Activated CD8-positive, alpha-beta memory T cell treated with anti-CD3 and anti-CD28 coated beads, Interleukin-2, amount 10 ng/mL, durations not matched to agents 7 days and 5 days (primary cell): ENCODE results near the gene TMEM158. TPM values are rescaled to one million over a fixed set of nuclear protein-coding genes. Genes with fewer than 3 reads are reported as not detected.
A peak's percentile ranks its signal among the peaks of the same experiment; 100 is the strongest.

Experiments used
- ATAC-seq: fragments of 150-1000 bp; cut with Tn5 transposase; one replicate; pipeline ENCODE4 v1.10.0; 2021; ENCODE audit warnings: moderate library complexity
- CTCF ChIA-PET: fragments of 350-600 bp; sonication (Branson Sonifier 250); formaldehyde crosslinking; loops from one replicate; lab custom pipeline; 2021; ENCODE audit warnings: antibody characterized with exemption; lab: Charles Lee
- DNase-seq: peaks from one replicate; pipeline ENCODE4 v3.0.0-alpha.2; 2020
- H3K27ac Mint-ChIP-seq: one replicate; pipeline ENCODE4 v1.8.0; 2021; ENCODE audit warnings: mild to moderate bottlenecking, mixed read lengths
- H3K27me3 Mint-ChIP-seq: one replicate; pipeline ENCODE4 v1.8.0; 2021; ENCODE audit warnings: mixed read lengths
- H3K36me3 Mint-ChIP-seq: one replicate; pipeline ENCODE4 v1.8.0; 2021; ENCODE audit warnings: mild to moderate bottlenecking, mixed read lengths
- H3K4me1 Mint-ChIP-seq: one replicate; pipeline ENCODE4 v1.8.0; 2021; ENCODE audit warnings: mixed read lengths
- H3K4me3 Mint-ChIP-seq: one replicate; pipeline ENCODE4 v1.8.0; 2021; ENCODE audit warnings: mild to moderate bottlenecking, moderate library complexity, mixed read lengths
- H3K9me3 Mint-ChIP-seq: one replicate; pipeline ENCODE4 v1.8.0; 2022; ENCODE audit warnings: low read depth, mixed read lengths
- total RNA-seq, 2 experiments: library from RNA; stranded (reverse); gene quantifications; one replicate each; pipeline ENCODE4 v1.2.3, GENCODE V29; 2021

The TMEM158 gene
- total RNA-seq: under 1 TPM; 0.15 to 0.35 TPM

GRCh38 chr3:45226206-45226915 lies at the start of gene TMEM158:
Gene TMEM158 (minus strand): TSS chr3:45226287. CDS start chr3:45226027, 260 bp downstream.
- CTCF ChIA-PET: interaction anchor here (1.0 to 2.1 kb wide), 7 partner anchors 10 to 192 kb away, joined by 3 to 9 read pairs (median 5); no protein-coding TSS in a partner anchor
- H3K4me3 Mint-ChIP-seq: peak within 1 kb of the TSS; percentile 65
- H3K4me1 Mint-ChIP-seq: peaks cover 10% of the 10 kb centered on the region
- H3K27me3 Mint-ChIP-seq: peaks cover 78% of the 10 kb centered on the region
- no peak within 1 kb of the TSS for H3K27ac Mint-ChIP-seq
- ATAC-seq: peak; percentile 90
- no peaks in the 10 kb centered on the region for H3K9me3 Mint-ChIP-seq
- H3K36me3 Mint-ChIP-seq: no peaks in the 10 kb centered on the region
- DNase-seq: peak; percentile 77

GRCh38 chr3:45275006-45275704 lies 49.1 kb upstream of the TMEM158 start:
- Mint-ChIP-seq H3K27me3 (peaks cover 53% of the 10 kb centered on the region), H3K27ac (no peak overlapping the region), H3K9me3 (no peaks in the 10 kb centered on the region), H3K36me3 (no peaks in the 10 kb centered on the region), H3K4me1 (no peaks in the 10 kb centered on the region), H3K4me3 (no peak overlapping the region)
- DNase-seq (no peak), ATAC-seq (no peak)
- CTCF ChIA-PET: no interaction called here

- no peak overlapping the region for H3K4me3 Mint-ChIP-seq
- no peaks in the 10 kb centered on the region for H3K36me3 Mint-ChIP-seq
- H3K27me3 Mint-ChIP-seq: peaks cover 50% of the 10 kb centered on the region
- no peak for ATAC-seq
- CTCF ChIA-PET: no interaction called here
- no peaks in the 10 kb centered on the region for H3K9me3 Mint-ChIP-seq
- no peak overlapping the region for H3K27ac Mint-ChIP-seq
- no peaks in the 10 kb centered on the region for H3K4me1 Mint-ChIP-seq
- DNase-seq: no peak
Observed at GRCh38 chr3:45273681-45274515, 47.8 kb upstream of the TMEM158 start.

GRCh38 chr3:45272828-45273470 lies 46.9 kb upstream of the TMEM158 start:
- Mint-ChIP-seq H3K36me3 (no peaks in the 10 kb centered on the region), H3K27me3 (peaks cover 48% of the 10 kb centered on the region), H3K27ac (no peak overlapping the region), H3K9me3 (no peaks in the 10 kb centered on the region), H3K4me1 (no peaks in the 10 kb centered on the region), H3K4me3 (no peak overlapping the region)
- no peak for DNase-seq
- CTCF ChIA-PET: no interaction called here
- no peak for ATAC-seq

GRCh38 chr3:45272032-45272810 lies 46.1 kb upstream of the TMEM158 start:
- H3K4me1 Mint-ChIP-seq: peaks cover 2% of the 10 kb centered on the region
- no peak overlapping the region for H3K27ac Mint-ChIP-seq
- no peak overlapping the region for H3K4me3 Mint-ChIP-seq
- ATAC-seq: no peak
- CTCF ChIA-PET: interaction anchor here (0.8 kb wide), 1 partner anchor 22 kb away, joined by 3 read pairs; no protein-coding TSS in a partner anchor
- no peaks in the 10 kb centered on the region for H3K36me3 Mint-ChIP-seq
- DNase-seq: no peak
- peaks cover 46% of the 10 kb centered on the region for H3K27me3 Mint-ChIP-seq
- no peaks in the 10 kb centered on the region for H3K9me3 Mint-ChIP-seq

- Mint-ChIP-seq H3K9me3 (no peaks in the 10 kb centered on the region), H3K27ac (no peak overlapping the region), H3K4me1 (peaks cover 3% of the 10 kb centered on the region), H3K36me3 (no peaks in the 10 kb centered on the region), H3K4me3 (no peak overlapping the region), H3K27me3 (peaks cover 45% of the 10 kb centered on the region)
- DNase-seq: no peak
- CTCF ChIA-PET: no interaction called here
- ATAC-seq: no peak
Observed at GRCh38 chr3:45269952-45270351, 43.9 kb upstream of the TMEM158 start.

GRCh38 chr3:45267097-45267496 lies 41.0 kb upstream of the TMEM158 start:
- CTCF ChIA-PET: no interaction called here
- Mint-ChIP-seq H3K9me3 (no peaks in the 10 kb centered on the region), H3K4me1 (peaks cover 7% of the 10 kb centered on the region), H3K4me3 (no peak overlapping the region), H3K27ac (no peak overlapping the region), H3K27me3 (peaks cover 36% of the 10 kb centered on the region), H3K36me3 (no peaks in the 10 kb centered on the region)
- ATAC-seq (no peak), DNase-seq (no peak)

GRCh38 chr3:45261333-45262110 lies 35.4 kb upstream of the TMEM158 start:
- CTCF ChIA-PET: interaction anchor here (1.0 kb wide), 1 partner anchor 14 kb away, joined by 3 read pairs; no protein-coding TSS in a partner anchor
- H3K27ac Mint-ChIP-seq: no peak overlapping the region
- H3K27me3 Mint-ChIP-seq: peaks cover 31% of the 10 kb centered on the region
- no peaks in the 10 kb centered on the region for H3K36me3 Mint-ChIP-seq
- DNase-seq: no peak
- H3K9me3 Mint-ChIP-seq: no peaks in the 10 kb centered on the region
- no peak overlapping the region for H3K4me3 Mint-ChIP-seq
- H3K4me1 Mint-ChIP-seq: peaks cover 4% of the 10 kb centered on the region
- ATAC-seq: no peak

GRCh38 chr3:45259133-45259532 lies 33.0 kb upstream of the TMEM158 start:
- ATAC-seq (no peak), DNase-seq (no peak)
- peaks cover 2% of the 10 kb centered on the region for H3K4me1 Mint-ChIP-seq
- H3K27me3 Mint-ChIP-seq: peaks cover 32% of the 10 kb centered on the region
- H3K27ac Mint-ChIP-seq: no peak overlapping the region
- no peaks in the 10 kb centered on the region for H3K9me3 Mint-ChIP-seq
- CTCF ChIA-PET: no interaction called here
- no peaks in the 10 kb centered on the region for H3K36me3 Mint-ChIP-seq
- H3K4me3 Mint-ChIP-seq: no peak overlapping the region

GRCh38 chr3:45258317-45258716 lies 32.2 kb upstream of the TMEM158 start:
- Mint-ChIP-seq H3K27me3 (peaks cover 32% of the 10 kb centered on the region), H3K4me1 (no peaks in the 10 kb centered on the region), H3K9me3 (no peaks in the 10 kb centered on the region), H3K27ac (no peak overlapping the region), H3K4me3 (no peak overlapping the region), H3K36me3 (no peaks in the 10 kb centered on the region)
- DNase-seq (no peak), ATAC-seq (no peak)
- CTCF ChIA-PET: no interaction called here

- ATAC-seq: no peak
- Mint-ChIP-seq H3K4me1 (no peaks in the 10 kb centered on the region), H3K9me3 (no peaks in the 10 kb centered on the region), H3K27me3 (peaks cover 24% of the 10 kb centered on the region), H3K4me3 (no peak overlapping the region), H3K36me3 (no peaks in the 10 kb centered on the region), H3K27ac (no peak overlapping the region)
- DNase-seq: no peak
- CTCF ChIA-PET: no interaction called here
Observed at GRCh38 chr3:45253316-45253715, 27.2 kb upstream of the TMEM158 start.

- Mint-ChIP-seq H3K9me3 (no peaks in the 10 kb centered on the region), H3K4me1 (no peaks in the 10 kb centered on the region), H3K36me3 (no peaks in the 10 kb centered on the region), H3K4me3 (no peak overlapping the region), H3K27ac (no peak overlapping the region), H3K27me3 (peaks cover 21% of the 10 kb centered on the region)
- no peak for ATAC-seq
- no peak for DNase-seq
- CTCF ChIA-PET: interaction anchor here (0.6 to 1.0 kb wide), 3 partner anchors 41 to 408 kb away, joined by 3 to 4 read pairs (median 4); no protein-coding TSS in a partner anchor
Observed at GRCh38 chr3:45252826-45253225, 26.7 kb upstream of the TMEM158 start.
